GM18499 (cell line): ENCODE measurements around the gene LIG1.
A peak's percentile ranks its signal among the peaks of the same experiment; 100 is the strongest.

ENCODE experiments used
- ATAC-seq: cut with Tn5 transposase; IDR thresholded peaks from one replicate; pipeline ENCODE4 v1.9.1; 2021; ENCODE audit warnings: moderate number of reproducible peaks; ENCODE audit not compliant: insufficient read depth, unreplicated experiment

Gene LIG1

GRCh38 chr19:48169939-48170803, at the start of gene LIG1, which contains the start of gene ZSWIM9:
Gene LIG1, minus strand, starts transcription at chr19:48170344. Its CDS starts 4,778 bp downstream, at chr19:48165566.
Gene ZSWIM9, plus strand, starts transcription at chr19:48170680. Its CDS starts 1,123 bp downstream, at chr19:48171803.
- ATAC-seq = peak; percentile 48

GRCh38 chr19:48218997-48219396, 48.9 kb upstream of the LIG1 start:
- ATAC-seq = no peak

- no peak for ATAC-seq
These were observed 46.8 kb upstream of the LIG1 start for GRCh38 chr19:48216933-48217332.

GRCh38 chr19:48213959-48214358, 43.8 kb upstream of the LIG1 start:
- no peak for ATAC-seq

GRCh38 chr19:48210005-48210404, 39.9 kb upstream of the LIG1 start:
- no peak for ATAC-seq

- no peak for ATAC-seq
These were observed 36.4 kb upstream of the LIG1 start for GRCh38 chr19:48206397-48207093.

GRCh38 chr19:48203794-48204628, 33.9 kb upstream of the LIG1 start:
- no peak for ATAC-seq

- ATAC-seq = no peak
These were observed 33.2 kb upstream of the LIG1 start for GRCh38 chr19:48203222-48203793.

GRCh38 chr19:48196933-48197665, 27.0 kb upstream of the LIG1 start:
- no peak for ATAC-seq

- no peak for ATAC-seq
These were observed 26.2 kb upstream of the LIG1 start for GRCh38 chr19:48196321-48196763.

- ATAC-seq = no peak
These were observed 25.0 kb upstream of the LIG1 start for GRCh38 chr19:48194844-48195830.

- no peak for ATAC-seq
These were observed 24.1 kb upstream of the LIG1 start for GRCh38 chr19:48194041-48194843.

GRCh38 chr19:48192750-48193149, 22.6 kb upstream of the LIG1 start:
- ATAC-seq = no peak

GRCh38 chr19:48190885-48191284, 20.7 kb upstream of the LIG1 start:
- ATAC-seq = no peak

- ATAC-seq = no peak
These were observed 20.2 kb upstream of the LIG1 start for GRCh38 chr19:48190288-48190884.

- no peak for ATAC-seq
These were observed 16.4 kb upstream of the LIG1 start for GRCh38 chr19:48186541-48186991.

- ATAC-seq = no peak
These were observed 15.9 kb upstream of the LIG1 start for GRCh38 chr19:48186015-48186414.
